Testis (tissue), 2 donors: ENCODE results near the gene FGGY.

ENCODE experiments used
- POLR2A ChIP-seq: fragments of 450-650 bp; IDR thresholded peaks from one replicate; pipeline ENCODE4 v1.6.1; 2017; ENCODE audit warnings: antibody characterized with exemption, mild to moderate bottlenecking, moderate library complexity
- TF ChIP-seq, protein P1 (sequence below), 3 experiments: fragments of 450-650 bp in 2 of 3; fragments of 200-600 bp in 1 of 3; sonication (generic) in 1 of 3; IDR thresholded peaks; one replicate each; pipeline ENCODE4 v1.5.1; 2016 to 2019; ENCODE audit warnings: antibody characterized with exemption in 3 of 3, mild to moderate bottlenecking in 2 of 3, moderate library complexity in 1 of 3

DNA sequence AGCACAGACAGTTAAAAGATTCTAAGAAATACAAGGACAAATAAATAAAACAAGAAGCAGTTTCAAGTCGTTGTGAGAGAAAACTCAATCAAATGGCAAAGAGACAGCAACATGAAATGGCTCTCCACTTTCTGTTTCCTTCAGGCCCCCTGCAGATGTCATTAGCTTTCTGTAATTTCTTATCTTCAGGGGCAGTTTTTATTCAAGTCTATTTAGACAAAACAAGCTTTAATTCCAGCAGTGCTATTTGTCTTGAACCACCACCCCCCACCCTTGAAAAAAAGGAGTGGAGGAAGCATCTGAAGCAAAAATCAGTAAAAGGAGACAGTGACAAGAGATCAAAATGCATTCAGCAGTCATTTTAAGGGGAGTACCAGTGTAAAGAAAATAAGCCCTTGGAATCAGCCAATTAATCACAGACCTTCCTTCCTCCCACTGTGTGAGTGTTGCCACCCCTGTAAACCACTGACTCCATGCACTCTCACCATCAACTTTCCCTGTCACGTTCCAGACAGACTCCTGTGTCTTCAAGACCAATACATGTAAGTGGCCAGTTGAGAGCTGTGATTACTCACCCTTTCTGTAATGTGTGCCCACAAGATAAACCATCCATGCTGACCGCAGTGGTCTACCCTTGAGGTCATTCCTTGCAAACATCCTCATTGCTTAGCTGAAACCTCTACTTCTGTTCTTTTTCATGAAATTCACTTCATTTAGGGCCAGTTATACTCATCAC, 381.8 kb downstream of the FGGY start:
- TF ChIP-seq, protein P1, sequence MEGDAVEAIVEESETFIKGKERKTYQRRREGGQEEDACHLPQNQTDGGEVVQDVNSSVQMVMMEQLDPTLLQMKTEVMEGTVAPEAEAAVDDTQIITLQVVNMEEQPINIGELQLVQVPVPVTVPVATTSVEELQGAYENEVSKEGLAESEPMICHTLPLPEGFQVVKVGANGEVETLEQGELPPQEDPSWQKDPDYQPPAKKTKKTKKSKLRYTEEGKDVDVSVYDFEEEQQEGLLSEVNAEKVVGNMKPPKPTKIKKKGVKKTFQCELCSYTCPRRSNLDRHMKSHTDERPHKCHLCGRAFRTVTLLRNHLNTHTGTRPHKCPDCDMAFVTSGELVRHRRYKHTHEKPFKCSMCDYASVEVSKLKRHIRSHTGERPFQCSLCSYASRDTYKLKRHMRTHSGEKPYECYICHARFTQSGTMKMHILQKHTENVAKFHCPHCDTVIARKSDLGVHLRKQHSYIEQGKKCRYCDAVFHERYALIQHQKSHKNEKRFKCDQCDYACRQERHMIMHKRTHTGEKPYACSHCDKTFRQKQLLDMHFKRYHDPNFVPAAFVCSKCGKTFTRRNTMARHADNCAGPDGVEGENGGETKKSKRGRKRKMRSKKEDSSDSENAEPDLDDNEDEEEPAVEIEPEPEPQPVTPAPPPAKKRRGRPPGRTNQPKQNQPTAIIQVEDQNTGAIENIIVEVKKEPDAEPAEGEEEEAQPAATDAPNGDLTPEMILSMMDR (IDR thresholded peaks at IDR 0.05) = no peak
- TF ChIP-seq POLR2A = no peak
